ENCODE results near the gene HYAL3. TPM values are rescaled to one million over a fixed set of nuclear protein-coding genes. Genes with fewer than 3 reads are reported as not detected.

Gene HYAL3
- total RNA-seq, 2 experiments from 2014 or later, result 3.3 to 4.1 TPM

- DNase-seq (no peak), ATAC-seq (peak; percentile 27)
- intact Hi-C loops (cut with micrococcal nuclease), result no loop called here
- H3K4me3 Mint-ChIP-seq, result no peak overlapping the region
- peaks cover 18% of the 10 kb centered on the region for H3K4me1 Mint-ChIP-seq (ENCODE audit: low read depth)
- H3K36me3 Mint-ChIP-seq (ENCODE audit: low read depth), result peaks cover 4% of the 10 kb centered on the region
- no peaks in the 10 kb centered on the region for H3K9me3 Mint-ChIP-seq
- H3K27me3 Mint-ChIP-seq, result no peaks in the 10 kb centered on the region
- ChIA-PET POLR2A (interaction anchor here (0.6 to 1.6 kb wide), 2 partner anchors 16 to 27 kb away, joined by 3 to 4 read pairs; no protein-coding TSS in a partner anchor), CTCF (interaction anchor here (1.2 to 1.9 kb wide), 4 partner anchors 16 to 22 kb away, joined by 3 to 5 read pairs (median 4); partner anchors contain the start of gene HYAL2)
- TF ChIP-seq CTCF (IDR thresholded peaks at IDR 0.05), result no peak
- no peak overlapping the region for H3K27ac Mint-ChIP-seq
These were observed 5.4 kb upstream of the HYAL3 start for GRCh38 chr3:50304601-50305000.

- DNase-seq (no peak), ATAC-seq (no peak)
- Mint-ChIP-seq H3K27me3 (no peaks in the 10 kb centered on the region), H3K9me3 (no peaks in the 10 kb centered on the region), H3K4me1 (ENCODE audit: low read depth) (peaks cover 19% of the 10 kb centered on the region), H3K36me3 (ENCODE audit: low read depth) (peaks cover 2% of the 10 kb centered on the region), H3K4me3 (no peak within 1 kb of the TSS), H3K27ac (no peak within 1 kb of the TSS)
- ChIA-PET CTCF (interaction anchor here (0.9 to 2.1 kb wide), 2 partner anchors 21 to 108 kb away, joined by 3 to 8 read pairs; no protein-coding TSS in a partner anchor), POLR2A (no interaction called here)
- no peak for TF ChIP-seq CTCF (IDR thresholded peaks at IDR 0.05)
- intact Hi-C loops (cut with micrococcal nuclease), result no loop called here
These were observed 4.0 kb upstream of the HYAL3 start, which contains the start of gene HYAL1 for GRCh38 chr3:50303013-50303815. TSS of gene HYAL1 (minus strand) at chr3:50303574. CDS start at chr3:50302956, 618 bp downstream.

DNA sequence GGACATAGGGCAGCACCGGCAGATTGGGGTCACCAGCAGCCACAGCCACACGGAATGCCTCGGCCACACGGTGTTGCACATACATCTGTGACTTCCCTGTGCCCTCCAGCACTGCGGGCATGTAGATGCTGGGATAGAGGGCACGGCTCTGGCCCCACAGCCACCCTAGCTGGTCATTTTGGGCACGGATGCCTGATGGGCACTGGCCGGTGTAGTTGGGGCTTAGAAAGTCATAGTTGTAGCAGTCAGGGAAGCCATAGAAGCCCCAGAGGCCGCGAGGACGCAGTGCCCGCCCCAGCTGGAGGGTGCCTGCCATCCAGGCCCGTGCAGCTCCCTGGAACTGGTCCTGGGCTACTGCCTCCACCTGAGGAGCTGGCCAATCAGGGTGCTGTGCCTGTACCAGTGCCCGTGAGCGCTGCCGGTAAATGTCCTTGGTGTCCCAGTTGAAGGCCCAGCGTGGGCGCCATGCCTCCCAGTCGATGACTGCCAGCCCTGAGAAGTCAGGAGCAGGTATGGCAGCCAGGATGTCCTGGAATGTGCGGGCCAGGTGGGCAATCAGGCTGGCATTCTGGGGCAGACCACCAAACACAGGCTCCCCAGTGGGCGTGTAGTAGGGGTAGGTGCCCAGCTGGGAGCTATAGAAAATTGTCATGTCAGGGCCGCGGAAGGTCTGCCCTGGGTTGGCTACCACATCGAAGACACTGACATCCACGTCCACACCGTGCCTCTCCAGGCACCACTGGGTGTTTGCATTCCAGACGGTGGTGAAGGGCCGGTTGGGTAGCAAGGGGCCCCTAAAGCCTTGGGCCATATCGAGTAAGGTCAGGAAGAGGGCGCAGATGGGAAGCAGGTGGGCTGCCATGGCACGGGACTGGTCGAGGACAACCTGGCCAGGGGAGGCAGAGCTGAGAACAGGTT lies 3.1 kb upstream of the HYAL3 start:
- CTCF ChIA-PET, result interaction anchor here (0.9 to 2.1 kb wide), 4 partner anchors 22 to 108 kb away, joined by 3 to 8 read pairs (median 4); no protein-coding TSS in a partner anchor
- DNase-seq (no peak), ATAC-seq (no peak)
- TF ChIP-seq CTCF (IDR thresholded peaks at IDR 0.05), result no peak
- H3K36me3 Mint-ChIP-seq (ENCODE audit: low read depth), result peaks cover 2% of the 10 kb centered on the region
- H3K4me1 Mint-ChIP-seq (ENCODE audit: low read depth), result peaks cover 23% of the 10 kb centered on the region
- no peak overlapping the region for H3K27ac Mint-ChIP-seq
- no peak overlapping the region for H3K4me3 Mint-ChIP-seq
- intact Hi-C loops (cut with micrococcal nuclease), result no loop called here
- H3K9me3 Mint-ChIP-seq, result no peaks in the 10 kb centered on the region
- H3K27me3 Mint-ChIP-seq, result no peaks in the 10 kb centered on the region
- POLR2A ChIA-PET, result interaction anchor here (1.0 kb wide), 2 partner anchors 20 to 21 kb away, joined by 3 read pairs; partner anchors contain the start of gene HYAL2

DNA sequence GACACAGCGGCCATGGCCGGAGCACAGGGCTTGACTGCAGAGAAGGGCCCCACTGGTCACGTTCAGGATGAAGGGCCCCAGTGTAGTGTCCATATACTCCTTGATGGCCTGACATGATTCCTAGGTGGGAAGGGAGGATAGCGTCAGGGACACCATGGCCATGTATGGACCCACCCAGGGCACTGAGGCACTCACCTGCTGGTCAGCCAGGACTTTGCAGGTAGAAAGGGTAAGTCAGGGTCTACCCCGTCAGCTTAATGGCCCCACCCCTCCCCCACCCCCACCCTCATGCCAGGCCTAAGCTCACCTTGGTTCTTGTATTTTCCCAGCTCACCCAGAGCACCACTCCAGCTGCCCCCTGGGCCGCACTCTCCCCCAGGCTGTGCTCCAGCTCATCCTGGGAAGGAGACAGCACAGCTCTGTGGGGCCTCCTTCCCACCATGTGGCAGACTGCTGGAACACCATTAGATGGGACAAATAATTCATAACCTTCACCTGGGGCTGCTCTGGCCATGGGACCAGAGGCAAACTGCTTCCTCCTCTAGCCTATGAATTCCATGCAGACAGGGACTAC lies 1.6 kb upstream of the HYAL3 start:
- Mint-ChIP-seq H3K27me3 (no peaks in the 10 kb centered on the region), H3K9me3 (no peaks in the 10 kb centered on the region), H3K4me1 (ENCODE audit: low read depth) (peaks cover 23% of the 10 kb centered on the region), H3K4me3 (peak overlapping the region; percentile 99), H3K27ac (peak overlapping the region; percentile 98), H3K36me3 (ENCODE audit: low read depth) (peaks cover 1% of the 10 kb centered on the region)
- ChIA-PET CTCF (interaction anchor here (1.2 to 1.5 kb wide), 2 partner anchors 29 to 65 kb away, joined by 4 read pairs; no protein-coding TSS in a partner anchor), POLR2A (interaction anchor here (0.9 to 1.8 kb wide), 3 partner anchors 19 to 40 kb away, joined by 3 to 6 read pairs (median 3); partner anchors contain the start of gene RASSF1)
- DNase-seq (no peak), ATAC-seq (no peak)
- TF ChIP-seq CTCF (IDR thresholded peaks at IDR 0.05), result no peak
- intact Hi-C loops (cut with micrococcal nuclease), result no loop called here

Measured in activated CD8-positive, alpha-beta T cell treated with anti-CD3 and anti-CD28 coated beads for 36 hours (primary cell).